ENCODE results near the gene AGPAT4. TPM values are rescaled to one million over a fixed set of nuclear protein-coding genes. Genes with fewer than 3 reads are reported as not detected.

AGPAT4 gene
- polyA plus RNA-seq, 2 of the 4 experiments (the other 2 are of a cell fraction) = 2.1 to 3.7 TPM

DNA sequence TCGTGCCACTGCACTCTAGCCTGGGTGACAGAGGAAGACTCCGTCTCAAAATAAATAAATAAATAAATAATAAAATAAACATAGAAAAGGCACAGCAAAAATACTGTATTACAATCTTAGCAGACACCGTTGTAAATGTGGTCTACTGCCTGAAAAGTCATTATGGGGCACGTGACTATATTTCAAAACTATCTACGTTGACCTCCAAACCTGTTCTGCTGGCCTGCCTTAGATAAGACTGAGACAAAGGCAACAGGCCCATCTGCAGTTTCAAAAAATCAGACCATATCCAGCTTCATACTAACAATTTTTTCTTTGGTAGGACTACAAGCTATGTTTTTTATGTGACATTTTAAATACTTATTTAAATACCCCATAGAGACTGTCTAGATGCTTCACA lies 59.1 kb downstream of the AGPAT4 start:
- Histone ChIP-seq H3K9me3 (0 out of 3 replicates have a peak, but pooled peaks cover 7% of the 10 kb centered on the region), H3K4me2 (no peak overlapping the region), H3K4me3 (no peak overlapping the region), H3K4me1 (no peaks in the 10 kb centered on the region), H3K27ac (no peak overlapping the region)
- ATAC-seq (no peak), FAIRE-seq (no peak), DNase-seq (ENCODE audit: low read depth in 1 of 2, low spot score in 1 of 2) (no peak)
- ChIA-PET CTCF (interaction anchor here (0.6 kb wide), 1 partner anchor 26 kb away, joined by 3 read pairs; no protein-coding TSS in a partner anchor), POLR2A (no interaction called here)
- 73% methylated on average over 5 of the region's 5 CpGs for WGBS (ENCODE audit: missing lambda C conversion rate)
- no peak for TF ChIP-seq ATOH8 (CRISPR knock-in tag; IDR thresholded peaks at IDR 0.05; ENCODE audit: low read depth)
- no peak for TF ChIP-seq KDM1A (IDR thresholded peaks at IDR 0.05; ENCODE audit: low read depth)
- no peak for TF ChIP-seq USF2 (IDR thresholded peaks at IDR 0.05)
- no peak for TF ChIP-seq HOXB5 (CRISPR knock-in tag; IDR thresholded peaks at IDR 0.05)

DNA sequence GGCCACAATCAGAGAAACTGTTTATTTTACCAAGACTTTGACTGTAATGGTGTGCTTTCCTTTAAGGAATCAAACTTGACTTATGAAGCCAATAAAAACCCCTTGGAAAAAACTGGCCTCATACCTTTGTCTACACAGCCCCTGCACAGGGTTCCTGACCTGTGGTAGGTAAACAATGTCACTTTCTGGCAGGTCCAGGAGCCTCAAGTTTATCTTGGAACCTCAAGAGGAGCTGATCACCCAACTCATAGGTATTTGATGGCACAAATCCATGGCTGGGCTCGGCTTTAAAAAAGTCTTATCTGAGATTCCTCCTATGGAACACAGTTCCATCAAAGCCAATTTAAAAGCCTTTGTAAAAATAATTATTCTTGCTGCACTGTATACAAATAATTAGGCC lies 61.0 kb downstream of the AGPAT4 start:
- Histone ChIP-seq H3K4me1 (no peaks in the 10 kb centered on the region), H3K9me3 (0 out of 3 replicates have a peak, but pooled peaks cover 7% of the 10 kb centered on the region), H3K4me3 (no peak overlapping the region), H3K4me2 (no peak overlapping the region), H3K27ac (no peak overlapping the region)
- FAIRE-seq = no peak
- WGBS (ENCODE audit: missing lambda C conversion rate) = 17% methylated on average over 1 of the region's 1 CpG
- no peak for ATAC-seq
- CTCF ChIA-PET = no interaction called here
- POLR2A ChIA-PET = no interaction called here
- TF ChIP-seq MAZ (IDR thresholded peaks at IDR 0.05; ENCODE audit: borderline replicate concordance, low read depth, low read length) (no peak), FOSL2 (IDR thresholded peaks at IDR 0.05) (no peak), FOSL2 (CRISPR knock-in tag; IDR thresholded peaks at IDR 0.05) (no peak), NR3C1 (IDR thresholded peaks at IDR 0.05) (no peak), HEYL (CRISPR knock-in tag; IDR thresholded peaks at IDR 0.05) (no peak), RNF2 (IDR thresholded peaks at IDR 0.05; ENCODE audit: borderline replicate concordance, low read depth) (no peak)
- no peak for DNase-seq (ENCODE audit: low read depth in 1 of 2, low spot score in 1 of 2)

GRCh38 chr6:161211380-161212035 lies 62.4 kb downstream of the AGPAT4 start:
- Histone ChIP-seq H3K27ac (no peak overlapping the region), H3K4me1 (no peaks in the 10 kb centered on the region), H3K4me3 (no peak overlapping the region), H3K9me3 (0 out of 3 replicates have a peak, but pooled peaks cover 7% of the 10 kb centered on the region), H3K4me2 (no peak overlapping the region)
- WGBS (ENCODE audit: missing lambda C conversion rate) = 9% methylated on average over 3 of the region's 3 CpGs
- ChIA-PET POLR2A (no interaction called here), CTCF (no interaction called here)
- DNase-seq (ENCODE audit: low read depth in 1 of 2, low spot score in 1 of 2) (peak in 1 of 2 experiments; percentile 8), FAIRE-seq (no peak), ATAC-seq (no peak)
- TF ChIP-seq ATOH8 (CRISPR knock-in tag; IDR thresholded peaks at IDR 0.05; ENCODE audit: low read depth) = no peak
- no peak for TF ChIP-seq SMC3 (IDR thresholded peaks at IDR 0.05)
- no peak for TF ChIP-seq EHF (CRISPR knock-in tag; IDR thresholded peaks at IDR 0.05)
- TF ChIP-seq E2F6 (IDR thresholded peaks at IDR 0.05; ENCODE audit: borderline replicate concordance, low read depth) = no peak
- TF ChIP-seq ZSCAN20 (CRISPR knock-in tag; IDR thresholded peaks at IDR 0.05) = no peak
- peak; percentile 75 for TF ChIP-seq ZFP36 (IDR thresholded peaks at IDR 0.05; ENCODE audit: borderline replicate concordance, partially characterized antibody)

- POLR2A ChIA-PET = no interaction called here
- Histone ChIP-seq H3K4me1 (no peaks in the 10 kb centered on the region), H3K27ac (no peak overlapping the region), H3K4me2 (no peak overlapping the region), H3K9me3 (0 out of 3 replicates have a peak, but pooled peaks cover 7% of the 10 kb centered on the region), H3K4me3 (no peak overlapping the region)
- no peak for DNase-seq (ENCODE audit: low read depth in 1 of 2, low spot score in 1 of 2)
- no peak for FAIRE-seq
- CTCF ChIA-PET = no interaction called here
- ATAC-seq = no peak
- WGBS (ENCODE audit: missing lambda C conversion rate) = 88% methylated on average over 2 of the region's 2 CpGs
- TF ChIP-seq SREBF2 (IDR thresholded peaks at IDR 0.05) = no peak
- no peak for TF ChIP-seq RAD21 (conservative IDR thresholded peaks at IDR 0.05 in 1 of 2, IDR thresholded peaks at IDR 0.05 in 1 of 2)
- no peak for TF ChIP-seq KDM1A (IDR thresholded peaks at IDR 0.05; ENCODE audit: low read depth)
- no peak for TF ChIP-seq EHF (CRISPR knock-in tag; IDR thresholded peaks at IDR 0.05)
- no peak for TF ChIP-seq USF2 (IDR thresholded peaks at IDR 0.05)
- TF ChIP-seq HOXB5 (CRISPR knock-in tag; IDR thresholded peaks at IDR 0.05) = no peak
- no peak for TF ChIP-seq JUN (IDR thresholded peaks at IDR 0.05)
- TF ChIP-seq HOXA7 (CRISPR knock-in tag; IDR thresholded peaks at IDR 0.05) = no peak
- TF ChIP-seq RFX5 (IDR thresholded peaks at IDR 0.05) = no peak
- no peak for TF ChIP-seq NPAS2 (CRISPR knock-in tag; IDR thresholded peaks at IDR 0.05; ENCODE audit: borderline replicate concordance)
- no peak for TF ChIP-seq JUNB (IDR thresholded peaks at IDR 0.05)
- no peak for TF ChIP-seq ATOH8 (CRISPR knock-in tag; IDR thresholded peaks at IDR 0.05; ENCODE audit: low read depth)
- no peak for TF ChIP-seq MYC (IDR thresholded peaks at IDR 0.05; ENCODE audit: borderline replicate concordance, low read length)
- TF ChIP-seq KDM5A (IDR thresholded peaks at IDR 0.05) = no peak
- no peak for TF ChIP-seq CBX8 (IDR thresholded peaks at IDR 0.05)
- no peak for TF ChIP-seq NFE2L2 (conservative IDR thresholded peaks at IDR 0.05; ENCODE audit: low read length)
Observed at GRCh38 chr6:161210857-161211256, 63.0 kb downstream of the AGPAT4 start.

Measured in A549 (cell line).